ENCODE measurements around the gene SPEM3.
"Not testable (repeated sequence)": the region's sequence is repeated elsewhere in the genome, so short reads cannot be mapped to it uniquely, and the experiment has no call there.

The SPEM3 gene

DNA sequence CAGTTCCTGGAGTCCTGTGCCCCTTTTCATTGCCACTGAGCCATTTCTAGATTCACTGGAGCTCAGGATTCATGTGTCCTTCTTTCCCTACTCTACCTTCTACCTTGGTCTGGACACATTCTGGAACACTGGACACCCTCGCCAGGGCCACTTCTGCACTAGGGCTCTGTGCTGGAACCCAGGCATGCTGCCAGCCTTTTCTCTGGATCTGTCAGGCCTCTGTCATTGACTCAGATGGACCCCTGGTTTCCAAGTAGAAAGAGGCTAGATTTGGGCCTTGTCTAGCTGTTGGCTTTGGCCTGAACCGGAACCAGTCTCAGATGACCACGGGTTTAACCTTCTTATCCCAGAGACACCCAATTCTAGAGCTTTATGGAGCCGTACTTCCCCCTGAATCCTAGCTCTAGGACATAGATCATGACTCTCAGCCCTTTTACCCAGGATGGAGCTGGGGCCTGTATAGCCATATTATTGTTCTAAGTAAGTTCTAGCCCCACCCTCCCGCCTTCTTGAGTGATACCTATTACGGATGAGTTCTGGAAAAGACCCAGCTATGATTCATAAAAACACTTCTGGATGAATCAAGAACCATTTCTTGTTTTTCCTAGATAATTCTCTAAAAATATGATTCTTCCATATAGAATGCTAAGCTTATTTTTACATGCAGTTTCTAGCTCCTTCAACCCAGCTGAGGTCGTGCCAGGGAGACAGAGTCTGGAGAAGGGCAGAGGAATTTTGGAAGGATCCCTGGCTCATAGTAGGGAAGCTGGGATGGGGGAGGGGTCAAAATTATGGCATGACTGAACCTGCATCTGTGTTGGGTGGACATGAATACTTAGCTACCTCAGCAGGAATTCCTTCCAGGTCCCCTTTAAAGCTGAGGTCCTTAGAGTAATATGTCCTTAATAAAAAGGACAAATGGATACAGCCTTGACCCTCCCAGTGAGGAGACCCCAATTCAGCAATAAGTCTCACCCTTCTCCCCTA, 15.1 kb downstream of the SPEM3 start:
- DNase-seq: no peak

GRCh38 chr17:7444682-7445618, 16.3 kb downstream of the SPEM3 start, which contains the start of gene CHRNB1:
Gene CHRNB1, plus strand, starts transcription at chr17:7445061. Its CDS starts 67 bp downstream, at chr17:7445128.
- no peak for DNase-seq

DNA sequence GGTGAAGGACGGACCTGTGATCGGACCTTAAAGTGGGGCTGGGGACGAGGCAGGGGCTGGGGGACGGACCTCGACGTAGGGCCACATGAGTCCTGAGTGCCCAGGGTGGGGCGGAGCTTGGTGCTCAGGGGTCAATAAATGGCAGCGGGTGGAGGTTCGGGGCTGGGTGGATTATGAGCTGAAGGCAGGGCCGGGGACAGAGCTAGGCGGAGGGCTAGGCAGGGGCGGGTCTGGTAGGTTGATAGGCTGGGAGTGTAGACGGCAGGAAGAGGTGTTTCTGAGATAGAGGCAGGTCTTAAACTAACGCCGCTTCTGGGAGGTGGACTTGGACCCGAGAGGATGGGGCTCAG, 16.9 kb downstream of the SPEM3 start:
- no peak for DNase-seq

DNA sequence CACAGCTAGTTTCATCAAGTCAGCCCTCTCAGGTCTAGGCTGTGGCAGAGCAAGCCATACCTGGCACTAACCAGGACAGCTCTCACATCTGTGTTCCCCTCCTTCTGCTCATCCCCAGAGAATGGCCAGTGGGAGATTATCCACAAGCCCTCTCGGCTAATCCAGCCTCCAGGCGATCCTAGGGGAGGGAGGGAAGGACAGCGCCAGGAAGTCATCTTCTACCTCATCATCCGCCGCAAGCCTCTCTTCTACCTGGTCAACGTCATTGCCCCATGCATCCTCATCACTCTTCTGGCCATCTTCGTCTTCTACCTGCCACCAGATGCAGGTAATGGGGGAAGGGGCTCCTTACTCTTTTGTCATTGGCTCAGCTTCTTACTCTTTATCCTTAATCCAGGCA, 19.8 kb downstream of the SPEM3 start:
- no peak for DNase-seq

- no peak for DNase-seq
Measured at GRCh38 chr17:7459961-7460545, 31.4 kb downstream of the SPEM3 start.

- DNase-seq: no peak
Measured at GRCh38 chr17:7460850-7461660, 32.4 kb downstream of the SPEM3 start.

DNA sequence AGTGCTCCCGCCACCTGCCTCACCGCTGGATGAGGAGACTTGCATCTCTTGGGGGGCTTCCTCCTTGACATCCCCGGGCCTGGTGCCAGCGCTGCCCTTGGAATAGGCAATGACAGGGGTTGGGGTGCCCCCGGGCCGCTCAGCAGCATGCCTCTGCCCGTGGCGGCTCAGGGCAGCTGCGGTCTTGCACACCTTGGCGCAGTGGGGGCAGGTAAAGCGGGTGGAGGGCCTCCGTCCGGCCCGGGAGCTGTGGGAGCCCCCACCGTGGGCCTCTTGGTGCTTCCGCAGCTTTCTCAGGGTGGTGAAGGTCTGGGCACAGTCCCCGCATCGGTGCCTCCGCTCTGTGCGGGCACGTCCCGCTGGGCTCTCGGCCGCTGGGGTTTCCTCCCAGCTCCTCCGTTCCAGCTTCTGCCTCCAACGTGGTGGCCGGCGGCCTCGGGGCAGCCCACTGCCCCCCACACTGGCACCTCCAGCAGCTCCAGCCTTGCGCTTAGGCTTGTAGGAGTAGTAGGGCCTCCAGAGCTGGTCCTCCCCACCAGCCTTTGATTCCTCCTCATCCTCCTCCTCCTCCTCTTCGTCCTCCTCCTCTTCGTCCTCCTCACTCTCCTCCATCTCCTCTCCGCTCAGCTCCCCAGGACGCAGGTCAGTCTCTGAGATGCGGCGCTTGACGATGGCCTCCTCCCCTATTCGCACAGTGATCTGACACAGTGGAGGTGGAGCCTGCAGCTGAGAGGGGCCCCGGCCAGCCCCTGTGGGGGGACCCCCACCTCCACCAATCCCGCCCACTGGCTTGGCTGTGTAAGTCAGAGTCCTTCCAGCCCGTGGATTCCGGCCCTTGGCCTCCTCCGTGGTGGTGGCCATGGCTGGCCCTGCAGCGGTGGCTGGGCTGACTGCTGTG, 34.1 kb downstream of the SPEM3 start:
- DNase-seq: no peak

- no peak for DNase-seq
Measured at GRCh38 chr17:7463372-7463846, 34.8 kb downstream of the SPEM3 start.

- no peak for DNase-seq
Measured at GRCh38 chr17:7464081-7464480, 35.4 kb downstream of the SPEM3 start.

- DNase-seq: no peak
Measured at GRCh38 chr17:7465597-7466275, 37.1 kb downstream of the SPEM3 start.

- DNase-seq: no peak
Measured at GRCh38 chr17:7466318-7466638, 37.6 kb downstream of the SPEM3 start.

- DNase-seq: no peak
Measured at GRCh38 chr17:7466639-7467341, 38.1 kb downstream of the SPEM3 start.

GRCh38 chr17:7467498-7467897, 38.8 kb downstream of the SPEM3 start:
- no peak for DNase-seq

- DNase-seq: no peak
Measured at GRCh38 chr17:7468290-7468689, 39.6 kb downstream of the SPEM3 start.

GRCh38 chr17:7468804-7469389, 40.2 kb downstream of the SPEM3 start:
- no peak for DNase-seq

GRCh38 chr17:7469843-7470242, 41.2 kb downstream of the SPEM3 start:
- not testable (repeated sequence) for DNase-seq

- not testable (repeated sequence) for DNase-seq
Measured at GRCh38 chr17:7470457-7470973, 41.9 kb downstream of the SPEM3 start.

- DNase-seq: no peak
Measured at GRCh38 chr17:7471729-7472128, 43.1 kb downstream of the SPEM3 start.

GRCh38 chr17:7474767-7475166, 46.1 kb downstream of the SPEM3 start:
- not testable (repeated sequence) for DNase-seq

Data from NCI-H2081 treated with DMSO at 0.1 percent for 48 hours (cell line).